Tibial artery (tissue), 4 donors: ENCODE measurements around the gene B4GALT6.

ENCODE experiments used
- DNase-seq, 2 donors: peaks; one replicate each; pipeline ENCODE4 v3.0.0-alpha.2; 2019
- H3K27ac ChIP-seq, 2 donors: fragments of 200-600 bp; sonication (generic) in 1 of 2; 1 replicate in 1 of 2; 2 replicates in 1 of 2; pipeline ENCODE4 v1.5.1; 2018 to 2019; ENCODE audit warnings: mild to moderate bottlenecking in 1 of 2
- H3K27me3 ChIP-seq, 2 donors: fragments of 200-600 bp; sonication (generic) in 1 of 2; one replicate each; pipeline versions ENCODE4 v1.5.1 to v1.6.0; 2016 to 2019
- H3K36me3 ChIP-seq, 3 donors: fragments of 200-600 bp; sonication (generic) in 2 of 3; one replicate each; pipeline ENCODE4 v1.5.1; 2016 to 2019; ENCODE audit warnings: mild to moderate bottlenecking in 2 of 3
- H3K4me1 ChIP-seq, 4 donors: fragments of 200-600 bp; sonication (generic) in 2 of 4; 1 replicate in 3 of 4; 2 replicates in 1 of 4; pipeline ENCODE4 v1.5.1; 2016 to 2019
- H3K4me3 ChIP-seq, 2 donors: fragments of 200-600 bp; sonication (generic) in 1 of 2; 1 replicate in 1 of 2; 2 replicates in 1 of 2; pipeline ENCODE4 v1.5.1; 2018 to 2019; ENCODE audit warnings: mild to moderate bottlenecking in 2 of 2
- H3K9me3 ChIP-seq, 3 donors: fragments of 200-600 bp; sonication (generic) in 1 of 3; one replicate each; pipeline ENCODE4 v1.5.1; 2016 to 2019
- CTCF ChIP-seq, 2 experiments: fragments of 200-600 bp in 1 of 2; fragments of 450-650 bp in 1 of 2; IDR thresholded peaks; one replicate each; pipeline ENCODE4 v1.5.1; 2017 to 2019; ENCODE audit warnings: antibody characterized with exemption in 2 of 2, mild to moderate bottlenecking in 1 of 2, moderate library complexity in 1 of 2
- intact Hi-C: fragments of 100-400 bp; cut with DNase I; formaldehyde crosslinking; loops from one replicate; pipeline ENCODE4 v1.15.0; 2023; ENCODE audit warnings: low total_unique reads

The B4GALT6 gene

GRCh38 chr18:31617031-31617717 lies 67.2 kb downstream of the B4GALT6 start:
- Histone ChIP-seq H3K4me3 (no peak overlapping the region), H3K36me3 (no peaks in the 10 kb centered on the region), H3K27me3 (no peaks in the 10 kb centered on the region), H3K9me3 (no peaks in the 10 kb centered on the region), H3K4me1 (no peaks in the 10 kb centered on the region), H3K27ac (no peak overlapping the region)
- DNase-seq = no peak
- TF ChIP-seq CTCF (IDR thresholded peaks at IDR 0.05) = no peak
- intact Hi-C loops = no loop called here

GRCh38 chr18:31616586-31616985 lies 67.8 kb downstream of the B4GALT6 start:
- no peak overlapping the region for H3K27ac ChIP-seq
- TF ChIP-seq CTCF (IDR thresholded peaks at IDR 0.05) = no peak
- no peak for DNase-seq
- intact Hi-C loops = no loop called here
- H3K4me3 ChIP-seq = no peak overlapping the region
- no peaks in the 10 kb centered on the region for H3K36me3 ChIP-seq
- H3K27me3 ChIP-seq = no peaks in the 10 kb centered on the region
- H3K4me1 ChIP-seq = no peaks in the 10 kb centered on the region
- H3K9me3 ChIP-seq = no peaks in the 10 kb centered on the region

- Histone ChIP-seq H3K4me3 (no peak overlapping the region), H3K4me1 (no peaks in the 10 kb centered on the region), H3K9me3 (no peaks in the 10 kb centered on the region), H3K27me3 (no peaks in the 10 kb centered on the region), H3K27ac (no peak overlapping the region), H3K36me3 (no peaks in the 10 kb centered on the region)
- no peak for TF ChIP-seq CTCF (IDR thresholded peaks at IDR 0.05)
- no peak for DNase-seq
- intact Hi-C loops = no loop called here
Observed at GRCh38 chr18:31614044-31614443, 70.3 kb downstream of the B4GALT6 start.

- TF ChIP-seq CTCF (IDR thresholded peaks at IDR 0.05) = no peak
- H3K4me3 ChIP-seq = no peak overlapping the region
- H3K36me3 ChIP-seq = no peaks in the 10 kb centered on the region
- no peak overlapping the region for H3K27ac ChIP-seq
- H3K9me3 ChIP-seq = no peaks in the 10 kb centered on the region
- no peaks in the 10 kb centered on the region for H3K4me1 ChIP-seq
- intact Hi-C loops = no loop called here
- DNase-seq = no peak
- H3K27me3 ChIP-seq = no peaks in the 10 kb centered on the region
Observed at GRCh38 chr18:31612124-31612523, 72.3 kb downstream of the B4GALT6 start.

- Histone ChIP-seq H3K9me3 (no peaks in the 10 kb centered on the region), H3K36me3 (no peaks in the 10 kb centered on the region), H3K27me3 (no peaks in the 10 kb centered on the region), H3K4me1 (no peaks in the 10 kb centered on the region), H3K4me3 (no peak overlapping the region), H3K27ac (no peak overlapping the region)
- no peak for DNase-seq
- TF ChIP-seq CTCF (IDR thresholded peaks at IDR 0.05) = no peak
- intact Hi-C loops = no loop called here
Observed at GRCh38 chr18:31611511-31611910, 72.9 kb downstream of the B4GALT6 start.
